ENCODE data around the gene TMF1. TPM values are rescaled to one million over a fixed set of nuclear protein-coding genes. Genes with fewer than 3 reads are reported as not detected.

The TMF1 gene
- polyA plus RNA-seq, 1 of the 3 experiments (the other 2 are of a cell fraction): 3.2 TPM

GRCh38 chr3:69020857-69021256 lies 31.3 kb downstream of the TMF1 start:
- H3K9me2 ChIP-seq: no peaks in the 10 kb centered on the region
- no peaks in the 10 kb centered on the region for H3K27me3 ChIP-seq (ENCODE audit: insufficient read depth)
- POLR2A ChIA-PET: no interaction called here
- no peaks in the 10 kb centered on the region for H3K4me1 ChIP-seq (ENCODE audit: control insufficient read depth in 1 of 2, insufficient read depth in 2 of 2, low read depth in 1 of 2, low read length in 1 of 2)
- no peaks in the 10 kb centered on the region for H3K9me3 ChIP-seq
- WGBS (ENCODE audit: low lambda C conversion rate): 71% methylated on average over 4 of the region's 4 CpGs
- TF ChIP-seq GATA2 (CRISPR knock-in tag; IDR thresholded peaks at IDR 0.05): no peak
- TF ChIP-seq YY1 (IDR thresholded peaks at IDR 0.05; ENCODE audit: low read depth): no peak
- no peak for TF ChIP-seq FOXJ3 (CRISPR knock-in tag; IDR thresholded peaks at IDR 0.05)
- no peak for TF ChIP-seq FOXM1 (IDR thresholded peaks at IDR 0.05; ENCODE audit: low read depth)
- TF ChIP-seq RFX5 (IDR thresholded peaks at IDR 0.05; ENCODE audit: low read length): no peak
- TF ChIP-seq JUND (IDR thresholded peaks at IDR 0.05): no peak
- TF ChIP-seq SMC3 (IDR thresholded peaks at IDR 0.05; ENCODE audit: low read depth, low read length): no peak
- no peak for TF ChIP-seq USF2 (IDR thresholded peaks at IDR 0.05; ENCODE audit: borderline replicate concordance, low read depth, low read length)
- TF ChIP-seq POLR2AphosphoS5 (IDR thresholded peaks at IDR 0.05; ENCODE audit: low read depth, low read length): no peak
- no peak for TF ChIP-seq EZH2phosphoT487 (IDR thresholded peaks at IDR 0.05; ENCODE audit: borderline replicate concordance, low read depth)
- H2AFZ ChIP-seq (ENCODE audit: low read depth): no peak overlapping the region
- no peaks in the 10 kb centered on the region for H4K20me1 ChIP-seq (ENCODE audit: insufficient read depth)
- no peak overlapping the region for H3K27ac ChIP-seq (ENCODE audit: low read depth in 2 of 2, low read length in 1 of 2)
- H3K9ac ChIP-seq: no peak overlapping the region
- H3K4me3 ChIP-seq (ENCODE audit: low read depth in 2 of 2, low read length in 1 of 2): no peak overlapping the region
- peaks cover 29% of the 10 kb centered on the region for H3F3A ChIP-seq (replicated peaks; ENCODE audit: insufficient read depth)
- DNase-seq: no peak
- H3K79me2 ChIP-seq (ENCODE audit: insufficient read depth): no peaks in the 10 kb centered on the region
- CTCF ChIA-PET: interaction anchor here (0.8 to 1.5 kb wide), 3 partner anchors 11 to 33 kb away, joined by 3 read pairs; no protein-coding TSS in a partner anchor
- H3K36me3 ChIP-seq (replicated peaks in 1 of 2; ENCODE audit: control insufficient read depth in 1 of 2, insufficient read depth in 2 of 2, low read length in 1 of 2): peaks cover 71 to 74% of the 10 kb centered on the region in 2 experiments
- no peak overlapping the region for H3K4me2 ChIP-seq

GRCh38 chr3:69020424-69020823 lies 31.7 kb downstream of the TMF1 start:
- Histone ChIP-seq H3K9ac (no peak overlapping the region), H3K4me3 (ENCODE audit: low read depth in 2 of 2, low read length in 1 of 2) (no peak overlapping the region), H3F3A (replicated peaks; ENCODE audit: insufficient read depth) (peaks cover 29% of the 10 kb centered on the region), H3K9me3 (no peaks in the 10 kb centered on the region), H3K36me3 (replicated peaks in 1 of 2; ENCODE audit: control insufficient read depth in 1 of 2, insufficient read depth in 2 of 2, low read length in 1 of 2) (peaks cover 66 to 70% of the 10 kb centered on the region in 2 experiments), H3K27ac (ENCODE audit: low read depth in 2 of 2, low read length in 1 of 2) (no peak overlapping the region), H3K4me2 (no peak overlapping the region), H3K27me3 (ENCODE audit: insufficient read depth) (no peaks in the 10 kb centered on the region), H3K9me2 (no peaks in the 10 kb centered on the region), H3K79me2 (ENCODE audit: insufficient read depth) (peaks cover under 1% of the 10 kb centered on the region; the same call in 1 of the 2 replicates), H3K4me1 (ENCODE audit: control insufficient read depth in 1 of 2, insufficient read depth in 2 of 2, low read depth in 1 of 2, low read length in 1 of 2) (no peaks in the 10 kb centered on the region), H4K20me1 (ENCODE audit: insufficient read depth) (no peaks in the 10 kb centered on the region), H2AFZ (ENCODE audit: low read depth) (no peak overlapping the region)
- 50% methylated on average over 2 of the region's 2 CpGs for WGBS (ENCODE audit: low lambda C conversion rate)
- no peak for DNase-seq
- POLR2A ChIA-PET: no interaction called here
- TF ChIP-seq YY1 (IDR thresholded peaks at IDR 0.05; ENCODE audit: low read depth) (no peak), MXI1 (IDR thresholded peaks at IDR 0.05; ENCODE audit: low read depth, low read length) (no peak), RAD21 (IDR thresholded peaks at IDR 0.05; ENCODE audit: low read length) (0 out of 2 replicates have a peak, but pooled peaks have one; percentile 19), CTCF (IDR thresholded peaks at IDR 0.05) (peak; percentile 64), NRF1 (IDR thresholded peaks at IDR 0.05; ENCODE audit: low read depth, low read length) (no peak), TCF12 (IDR thresholded peaks at IDR 0.05) (no peak), EP300 (IDR thresholded peaks at IDR 0.05; ENCODE audit: borderline replicate concordance in 1 of 2, low read depth in 1 of 2, low read length in 1 of 2) (no peak), ELF1 (IDR thresholded peaks at IDR 0.05) (no peak), CHD2 (IDR thresholded peaks at IDR 0.05; ENCODE audit: low read length, partially characterized antibody) (no peak), JUND (IDR thresholded peaks at IDR 0.05) (no peak), PBX3 (IDR thresholded peaks at IDR 0.05) (no peak), SIN3A (IDR thresholded peaks at IDR 0.05; ENCODE audit: borderline replicate concordance, low read depth, low read length) (no peak)
- CTCF ChIA-PET: interaction anchor here (0.8 to 1.5 kb wide), 3 partner anchors 12 to 34 kb away, joined by 3 read pairs; no protein-coding TSS in a partner anchor
